H1 (cell line): ENCODE data around the gene RFC3. TPM values are rescaled to one million over a fixed set of nuclear protein-coding genes. Genes with fewer than 3 reads are reported as not detected.

ENCODE experiments used
- CTCF ChIA-PET: fragments of 300-600 bp; sonication (Branson Sonifier 250); formaldehyde crosslinking; loops from one replicate; lab custom pipeline; 2021; ENCODE audit not compliant: partially characterized antibody; lab: Charles Lee
- POLR2A ChIA-PET: fragments of 300-600 bp; sonication (Branson Sonifier 250); formaldehyde crosslinking; loops from one replicate; lab custom pipeline; 2021; ENCODE audit warnings: inconsistent platforms; ENCODE audit not compliant: partially characterized antibody; lab: Charles Lee
- DNase-seq, 2 experiments: peaks; one replicate each; pipeline versions ENCODE4 v3.0.0 to v3.0.0-alpha.2; 2010 to 2022; ENCODE audit warnings: low spot score in 2 of 2, low read depth in 1 of 2, mixed read lengths in 1 of 2
- FAIRE-seq: peaks from 2 replicates; lab custom pipeline; 2011; peaks lifted over from hg19 to GRCh38; lab: Jason Lieb, UNC
- H2AFZ ChIP-seq: 2 replicates; pipeline ENCODE4 v1.8.1; 2012; ENCODE audit warnings: low read length, inconsistent platforms
- H2AK5ac ChIP-seq: 2 replicates; pipeline ENCODE4 v1.6.1; 2013; ENCODE audit warnings: low read depth, low read length
- H2BK120ac ChIP-seq: replicated peaks from 2 replicates; pipeline ENCODE3; 2013; ENCODE audit warnings: low read depth, low read length, inconsistent platforms
- H2BK12ac ChIP-seq: 2 replicates; pipeline ENCODE4 v1.6.1; 2013; ENCODE audit warnings: low read depth, low read length
- H2BK15ac ChIP-seq: 2 replicates; pipeline ENCODE4 v1.6.1; 2013; ENCODE audit warnings: low read length
- H2BK20ac ChIP-seq: 2 replicates; pipeline ENCODE4 v1.6.1; 2013; ENCODE audit warnings: low read length
- H2BK5ac ChIP-seq: 2 replicates; pipeline ENCODE4 v1.6.1; 2013; ENCODE audit warnings: low read depth, low read length
- H3K14ac ChIP-seq: 2 replicates; pipeline ENCODE4 v1.6.1; 2013; ENCODE audit warnings: inconsistent platforms; ENCODE audit not compliant: insufficient read length
- H3K18ac ChIP-seq: 2 replicates; pipeline ENCODE4 v1.6.1; 2013; ENCODE audit warnings: low read length; ENCODE audit errors: extremely low read depth
- H3K23ac ChIP-seq: 2 replicates; pipeline ENCODE4 v1.6.1; 2013; ENCODE audit warnings: inconsistent platforms; ENCODE audit not compliant: insufficient read length
- H3K23me2 ChIP-seq: 2 replicates; pipeline ENCODE4 v1.6.1; 2013; ENCODE audit warnings: low read depth, low read length
- H3K27ac ChIP-seq: 2 replicates; pipeline ENCODE4 v1.6.1; 2011; ENCODE audit warnings: low read depth, low read length, inconsistent platforms
- H3K27me3 ChIP-seq, 4 experiments: replicated peaks in 1 of 4; 1 replicate in 1 of 4; 2 replicates in 3 of 4; pipeline versions ENCODE4 v1.6.1 to v1.8.1; 2011 to 2013; ENCODE audit warnings: low read length in 3 of 4, mild to moderate bottlenecking in 3 of 4, inconsistent platforms in 2 of 4, mixed read lengths in 2 of 4, moderate library complexity in 1 of 4; ENCODE audit not compliant: control insufficient read depth in 3 of 4, insufficient read depth in 3 of 4; ENCODE audit errors: extremely low read depth in 1 of 4
- H3K36me3 ChIP-seq, 4 experiments: 2 replicates each; pipeline versions ENCODE4 v1.6.1 to v1.8.1; 2011 to 2013; ENCODE audit warnings: mild to moderate bottlenecking in 4 of 4, low read length in 3 of 4, moderate library complexity in 2 of 4, control low read depth in 1 of 4, inconsistent platforms in 1 of 4; ENCODE audit not compliant: insufficient read depth in 4 of 4, control insufficient read depth in 2 of 4
- H3K4ac ChIP-seq: replicated peaks from 2 replicates; pipeline ENCODE3; 2013; ENCODE audit warnings: low read length, low read depth, mixed read lengths, inconsistent platforms; ENCODE audit not compliant: insufficient read length
- H3K4me1 ChIP-seq, 4 experiments: replicated peaks in 1 of 4; 1 replicate in 1 of 4; 2 replicates in 3 of 4; pipeline versions ENCODE4 v1.6.1 to v1.8.1; 2011 to 2013; ENCODE audit warnings: low read length in 3 of 4, inconsistent platforms in 2 of 4, mixed read lengths in 1 of 4; ENCODE audit not compliant: insufficient read depth in 4 of 4, control insufficient read depth in 3 of 4
- H3K4me2 ChIP-seq, 2 experiments: 2 replicates each; pipeline versions ENCODE4 v1.6.1 to v1.8.1; 2011 to 2013; ENCODE audit warnings: low read depth in 2 of 2, low read length in 2 of 2, control low read depth in 1 of 2, inconsistent platforms in 1 of 2, mild to moderate bottlenecking in 1 of 2; ENCODE audit not compliant: insufficient read depth in 1 of 2
- H3K4me3 ChIP-seq, 4 experiments: fragments of 200-600, 300-600 bp in 1 of 4; sonication (generic), shearing (Covaris generic), sonication (Bioruptor Twin) in 1 of 4; 2 replicates each; pipeline versions ENCODE4 v1.5.1 to v1.8.1; 2011 to 2016; ENCODE audit warnings: low read length in 4 of 4, low read depth in 3 of 4, control low read depth in 2 of 4, inconsistent platforms in 2 of 4, mild to moderate bottlenecking in 2 of 4, mixed read lengths in 1 of 4, moderate library complexity in 1 of 4; ENCODE audit not compliant: insufficient read depth in 2 of 4; ENCODE audit errors: extremely low read depth in 1 of 4
- H3K56ac ChIP-seq: replicated peaks from 2 replicates; pipeline ENCODE3; 2013; ENCODE audit warnings: low read depth, mild to moderate bottlenecking, mixed read lengths, low read length, inconsistent platforms; ENCODE audit not compliant: insufficient read length
- H3K79me1 ChIP-seq: 2 replicates; pipeline ENCODE4 v1.6.1; 2013; ENCODE audit warnings: low read depth, low read length, control low read depth
- H3K79me2 ChIP-seq, 2 experiments: 2 replicates each; pipeline versions ENCODE4 v1.6.1 to v1.8.1; 2012 to 2013; ENCODE audit warnings: low read length in 2 of 2, mild to moderate bottlenecking in 2 of 2, inconsistent platforms in 1 of 2; ENCODE audit not compliant: insufficient read depth in 2 of 2, control insufficient read depth in 1 of 2
- H3K9ac ChIP-seq, 4 experiments: replicated peaks in 1 of 4; 1 replicate in 1 of 4; 2 replicates in 3 of 4; pipeline versions ENCODE4 v1.6.1 to v1.8.1; 2011 to 2013; ENCODE audit warnings: low read depth in 3 of 4, low read length in 3 of 4, control low read depth in 2 of 4, mild to moderate bottlenecking in 2 of 4, moderate library complexity in 2 of 4, inconsistent platforms in 1 of 4; ENCODE audit errors: extremely low read depth in 1 of 4
- H3K9me3 ChIP-seq, 2 experiments: 2 replicates each; pipeline versions ENCODE4 v1.6.1 to v1.8.1; 2012 to 2013; ENCODE audit warnings: mild to moderate bottlenecking in 2 of 2, moderate library complexity in 2 of 2, control low read depth in 1 of 2, inconsistent platforms in 1 of 2, low read depth in 1 of 2, low read length in 1 of 2, mixed read lengths in 1 of 2; ENCODE audit not compliant: insufficient read depth in 2 of 2
- H4K20me1 ChIP-seq, 2 experiments: replicated peaks in 1 of 2; 2 replicates each; pipeline versions ENCODE3 to v1.8.1; 2011 to 2013; ENCODE audit warnings: inconsistent platforms in 2 of 2, low read length in 2 of 2, mild to moderate bottlenecking in 1 of 2; ENCODE audit not compliant: insufficient read depth in 2 of 2, control insufficient read depth in 1 of 2
- H4K5ac ChIP-seq: 2 replicates; pipeline ENCODE4 v1.6.1; 2013; ENCODE audit warnings: low read length, low read depth, mixed read lengths, inconsistent platforms; ENCODE audit not compliant: insufficient read length
- H4K8ac ChIP-seq: 2 replicates; pipeline ENCODE4 v1.8.0; 2013; ENCODE audit warnings: mild to moderate bottlenecking, moderate library complexity, low read length, inconsistent platforms; ENCODE audit not compliant: insufficient read depth; ENCODE audit errors: extremely low read depth
- H4K91ac ChIP-seq: replicated peaks from 2 replicates; pipeline ENCODE3; 2013; ENCODE audit warnings: low read length, mixed read lengths, inconsistent platforms; ENCODE audit not compliant: insufficient read length
- ATF2 ChIP-seq: IDR thresholded peaks from 2 replicates; pipeline ENCODE4 v1.6.1; 2012; ENCODE audit warnings: low read length, inconsistent platforms
- BCL11A ChIP-seq, 2 experiments: IDR thresholded peaks; one replicate each; pipeline ENCODE4 v1.6.1; 2011; ENCODE audit warnings: low read depth in 2 of 2, low read length in 2 of 2, mild to moderate bottlenecking in 2 of 2
- RNF2 ChIP-seq: fragments of 200-900, 300-1000 bp; sonication (generic); IDR thresholded peaks from 2 replicates; pipeline ENCODE4 v1.7.1; 2016; ENCODE audit warnings: borderline replicate concordance, low read depth, mild to moderate bottlenecking, antibody characterized with exemption, low read length; ENCODE audit not compliant: poor library complexity, severe bottlenecking; ENCODE audit errors: missing control alignments
- RXRA ChIP-seq: IDR thresholded peaks from 2 replicates; pipeline ENCODE4 v1.6.1; 2011; ENCODE audit warnings: low read depth, mild to moderate bottlenecking, low read length, moderate library complexity; ENCODE audit not compliant: insufficient read depth
- SIX5 ChIP-seq: IDR thresholded peaks from 2 replicates; pipeline ENCODE4 v1.6.1; 2011; ENCODE audit warnings: mild to moderate bottlenecking, low read depth, low read length
- SP4 ChIP-seq: IDR thresholded peaks from 2 replicates; pipeline ENCODE4 v1.6.1; 2012; ENCODE audit warnings: low read length, inconsistent platforms
- SRF ChIP-seq: IDR thresholded peaks from 2 replicates; pipeline ENCODE4 v1.6.1; 2011; ENCODE audit warnings: mild to moderate bottlenecking, low read depth, low read length, moderate library complexity
- polyA plus RNA-seq, 7 experiments: library from polyadenylated mRNA; depleted of rRNA in 3 of 7; stranded (reverse) in 5 of 7; unstranded in 2 of 7; fragments of >200 nt in 5 of 7; fragments of 200-250 nt in 2 of 7; gene quantifications; 1 replicate in 5 of 7; 2 replicates in 1 of 7; 4 replicates in 1 of 7; pipeline versions ENCODE4 v1.2.1 to v1.2.3, GENCODE V29; 2011 to 2013; ENCODE audit warnings: missing spikeins in 2 of 7, mixed read lengths in 2 of 7
- total RNA-seq: library from RNA; stranded (reverse); fragmentation: NEBNext Ultra II Directional; extraction: Animal tissue kit (Norgen Biotek cat#: 25700); gene quantifications from 2 replicates; pipeline ENCODE4 v1.2.1, GENCODE V29; 2021

Gene RFC3
- total and polyA plus RNA-seq, 2 of the 8 experiments (the other 6 are each of a cell fraction or from before 2014, with no cell fraction given), result 26.4 to 45.6 TPM

- DNase-seq, result no peak
- Histone ChIP-seq H4K20me1 (peaks cover 0 to 5% of the 10 kb centered on the region in 2 experiments), H3K14ac (no peak overlapping the region), H3K56ac (no peak overlapping the region), H2AK5ac (no peak overlapping the region), H3K4me2 (no peak overlapping the region), H2BK20ac (no peak overlapping the region), H3K27ac (no peak overlapping the region)
- TF ChIP-seq SP4 (no peak), SRF (no peak), ATF2 (no peak), SIX5 (no peak), RNF2 (no peak), RXRA (no peak), BCL11A (IDR thresholded peaks at IDR 0.05; ENCODE audit: low read depth in 2 of 2, low read length in 2 of 2) (no peak)
- TF ChIP-seq, all 59 proteins: peak for 0
- Histone ChIP-seq H3K23ac (no peak overlapping the region), H3K79me1 (no peaks in the 10 kb centered on the region), H2BK12ac (no peak overlapping the region), H3K4ac (no peak overlapping the region), H4K8ac (no peak overlapping the region), H2BK15ac (no peak overlapping the region), H3K9ac (no peak overlapping the region), H3K23me2 (no peaks in the 10 kb centered on the region), H2AFZ (no peak overlapping the region), H4K5ac (no peak overlapping the region), H3K36me3 (peaks cover 0 to 23% (median 5%) of the 10 kb centered on the region in 4 experiments; a peak in 6 of 8 replicates), H3K27me3 (no peaks in the 10 kb centered on the region), H3K4me1 (no peaks in the 10 kb centered on the region), H3K4me3 (no peak overlapping the region), H3K18ac (no peak overlapping the region), H2BK5ac (no peak overlapping the region), H3K79me2 (no peaks in the 10 kb centered on the region), H2BK120ac (no peak overlapping the region), H4K91ac (no peak overlapping the region), H3K9me3 (no peaks in the 10 kb centered on the region)
- ChIA-PET POLR2A (interaction anchor here (1.7 kb wide), 1 partner anchor 11 kb away, joined by 6 read pairs; no protein-coding TSS in a partner anchor), CTCF (no interaction called here)
- FAIRE-seq, result no peak
These were observed 27.8 kb downstream of the RFC3 start for GRCh38 chr13:33845572-33846302.
